Suppressor macrophage treated with lipopolysaccharide for 4 hours (primary cell): ENCODE results near the gene FANCC.

Source experiments
- DNase-seq: peaks from one replicate; pipeline ENCODE4 v3.0.0-alpha.2; 2020

FANCC gene

GRCh38 chr9:95095641-95096355, 221.7 kb downstream of the FANCC start:
- no peak for DNase-seq

- DNase-seq, result no peak
Measured at GRCh38 chr9:95094002-95094401, 223.5 kb downstream of the FANCC start.

GRCh38 chr9:95093586-95093985, 223.9 kb downstream of the FANCC start:
- no peak for DNase-seq

GRCh38 chr9:95092262-95093072, 225.0 kb downstream of the FANCC start:
- peak; percentile 2 for DNase-seq

GRCh38 chr9:95091601-95092261, 225.8 kb downstream of the FANCC start:
- no peak for DNase-seq

GRCh38 chr9:95090871-95091577, 226.5 kb downstream of the FANCC start:
- DNase-seq, result no peak

GRCh38 chr9:95090023-95090791, 227.3 kb downstream of the FANCC start:
- DNase-seq, result no peak

- no peak for DNase-seq
Measured at GRCh38 chr9:95089257-95090022, 228.1 kb downstream of the FANCC start.

GRCh38 chr9:95088421-95089161, 228.9 kb downstream of the FANCC start:
- DNase-seq, result no peak

- no peak for DNase-seq
Measured at GRCh38 chr9:95087659-95088242, 229.8 kb downstream of the FANCC start.

- DNase-seq, result no peak
Measured at GRCh38 chr9:95086564-95086955, 230.9 kb downstream of the FANCC start.

GRCh38 chr9:95085861-95086563, 231.5 kb downstream of the FANCC start:
- no peak for DNase-seq

- no peak for DNase-seq
Measured at GRCh38 chr9:95085036-95085770, 232.3 kb downstream of the FANCC start.

- DNase-seq, result no peak
Measured at GRCh38 chr9:95084254-95084934, 233.1 kb downstream of the FANCC start.

- no peak for DNase-seq
Measured at GRCh38 chr9:95083086-95083768, 234.3 kb downstream of the FANCC start.

GRCh38 chr9:95082401-95083084, 235.0 kb downstream of the FANCC start:
- DNase-seq, result no peak

- DNase-seq, result no peak
Measured at GRCh38 chr9:95081998-95082397, 235.5 kb downstream of the FANCC start.
